Vagina (tissue), 2 donors: Measurements from ENCODE around the gene RBPJL. TPM values are rescaled to one million over a fixed set of nuclear protein-coding genes. Genes with fewer than 3 reads are reported as not detected.

Experiments used
- DNase-seq, 2 donors: peaks; one replicate each; pipeline ENCODE4 v3.0.0-alpha.2; 2017; ENCODE audit errors: extremely low spot score in 2 of 2
- H3K27ac ChIP-seq: fragments of 200-600 bp; sonication (generic); one replicate; pipeline ENCODE4 v1.5.1; 2019
- H3K27me3 ChIP-seq: fragments of 200-600 bp; sonication (generic); one replicate; pipeline ENCODE4 v1.5.1; 2019
- H3K36me3 ChIP-seq, 2 donors: fragments of 200-600 bp; sonication (generic); one replicate each; pipeline ENCODE4 v1.5.1; 2017 to 2019
- H3K4me1 ChIP-seq: fragments of 200-600 bp; sonication (generic); one replicate; pipeline ENCODE4 v1.5.1; 2019
- H3K4me3 ChIP-seq, 2 donors: fragments of 200-600 bp; sonication (generic); 1 replicate in 1 of 2; 2 replicates in 1 of 2; pipeline ENCODE4 v1.5.1; 2016 to 2019
- H3K9me3 ChIP-seq: fragments of 200-600 bp; sonication (generic); one replicate; pipeline ENCODE4 v1.5.1; 2019
- CTCF ChIP-seq, 3 experiments: fragments of 450-650 bp in 2 of 3; fragments of 200-600 bp in 1 of 3; sonication (generic) in 1 of 3; IDR thresholded peaks; one replicate each; pipeline ENCODE4 v1.5.1; 2017 to 2019; ENCODE audit warnings: antibody characterized with exemption in 3 of 3, mild to moderate bottlenecking in 2 of 3, moderate library complexity in 2 of 3
- POLR2A ChIP-seq, 2 donors: fragments of 450-650 bp; IDR thresholded peaks; one replicate each; pipeline ENCODE4 v1.6.1; 2017; ENCODE audit warnings: antibody characterized with exemption in 2 of 2, mild to moderate bottlenecking in 2 of 2, moderate library complexity in 2 of 2
- POLR2AphosphoS5 ChIP-seq, 2 donors: sonication (generic); formaldehyde crosslinking; IDR thresholded peaks; one replicate each; pipeline ENCODE4 v1.9.0; 2017; ENCODE audit warnings: antibody characterized with exemption in 2 of 2, mild to moderate bottlenecking in 2 of 2, low read depth in 1 of 2; ENCODE audit not compliant: insufficient read depth in 1 of 2
- intact Hi-C: fragments of 100-400 bp; cut with DNase I; formaldehyde crosslinking; loops from one replicate; pipeline ENCODE4 v1.15.1; 2023
- total RNA-seq: library from RNA; depleted of rRNA; stranded (reverse); fragments of >200 nt; gene quantifications from one replicate; pipeline ENCODE4 v1.2.3, GENCODE V29; 2016

Gene RBPJL
- total RNA-seq, 1 donor from 2014 or later, result not detected

- H3K9me3 ChIP-seq, result no peaks in the 10 kb centered on the region
- DNase-seq, result no peak
- no peak overlapping the region for H3K4me3 ChIP-seq
- no peaks in the 10 kb centered on the region for H3K27me3 ChIP-seq
- H3K27ac ChIP-seq, result no peak overlapping the region
- peaks cover 8% of the 10 kb centered on the region for H3K4me1 ChIP-seq
- no peaks in the 10 kb centered on the region for H3K36me3 ChIP-seq
- no peak for TF ChIP-seq POLR2A (IDR thresholded peaks at IDR 0.05)
- no peak for TF ChIP-seq CTCF (IDR thresholded peaks at IDR 0.05)
- TF ChIP-seq POLR2AphosphoS5 (IDR thresholded peaks at IDR 0.05; ENCODE audit: insufficient read depth in 1 of 2, low read depth in 1 of 2), result no peak
- intact Hi-C loops, result no loop called here
These were observed 14.4 kb downstream of the RBPJL start for GRCh38 chr20:45320948-45321595.

DNA sequence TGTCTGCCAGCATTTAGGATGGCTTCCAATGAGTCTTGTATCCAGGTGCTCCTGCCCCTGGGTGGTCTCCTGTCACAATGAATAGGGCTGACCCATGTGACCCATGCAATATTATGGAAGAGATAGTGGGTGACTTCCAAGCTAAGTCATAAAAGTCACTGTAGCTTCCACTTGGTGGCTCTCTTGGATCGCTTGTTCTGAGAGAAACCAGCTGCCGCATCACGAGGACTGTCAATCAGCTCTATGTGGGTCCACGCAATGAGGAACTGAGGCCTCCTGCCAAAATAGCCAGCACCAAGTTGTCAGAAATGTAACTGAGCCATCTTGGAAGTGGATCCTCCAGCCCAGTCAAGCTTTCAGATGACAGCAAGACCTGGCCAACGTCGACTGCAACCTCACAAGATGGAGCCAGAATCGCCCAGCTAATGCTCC, 16.3 kb downstream of the RBPJL start:
- Histone ChIP-seq H3K9me3 (no peaks in the 10 kb centered on the region), H3K4me3 (no peak overlapping the region), H3K4me1 (peaks cover 8% of the 10 kb centered on the region), H3K27ac (no peak overlapping the region), H3K27me3 (no peaks in the 10 kb centered on the region), H3K36me3 (peaks cover 0 to 11% of the 10 kb centered on the region in 2 donors)
- TF ChIP-seq CTCF (IDR thresholded peaks at IDR 0.05), result peak in 2 of 3 experiments; percentile 12 to 19
- no peak for TF ChIP-seq POLR2AphosphoS5 (IDR thresholded peaks at IDR 0.05; ENCODE audit: insufficient read depth in 1 of 2, low read depth in 1 of 2)
- intact Hi-C loops, result no loop called here
- no peak for DNase-seq

GRCh38 chr20:45323731-45324130, 17.1 kb downstream of the RBPJL start:
- no peaks in the 10 kb centered on the region for H3K9me3 ChIP-seq
- H3K36me3 ChIP-seq, result peaks cover 0 to 19% of the 10 kb centered on the region in 2 donors
- no peak overlapping the region for H3K4me3 ChIP-seq
- intact Hi-C loops, result no loop called here
- no peak for TF ChIP-seq POLR2AphosphoS5 (IDR thresholded peaks at IDR 0.05; ENCODE audit: insufficient read depth in 1 of 2, low read depth in 1 of 2)
- TF ChIP-seq CTCF (IDR thresholded peaks at IDR 0.05), result no peak
- no peak for TF ChIP-seq POLR2A (IDR thresholded peaks at IDR 0.05)
- no peak for DNase-seq
- H3K27ac ChIP-seq, result no peak overlapping the region
- no peaks in the 10 kb centered on the region for H3K27me3 ChIP-seq
- H3K4me1 ChIP-seq, result peaks cover 8% of the 10 kb centered on the region

- Histone ChIP-seq H3K9me3 (no peaks in the 10 kb centered on the region), H3K36me3 (peaks cover 3 to 35% of the 10 kb centered on the region in 2 donors), H3K4me3 (no peak overlapping the region), H3K4me1 (no peaks in the 10 kb centered on the region), H3K27ac (no peak overlapping the region), H3K27me3 (no peaks in the 10 kb centered on the region)
- no peak for DNase-seq
- intact Hi-C loops, result no loop called here
- no peak for TF ChIP-seq POLR2A (IDR thresholded peaks at IDR 0.05)
- no peak for TF ChIP-seq POLR2AphosphoS5 (IDR thresholded peaks at IDR 0.05; ENCODE audit: insufficient read depth in 1 of 2, low read depth in 1 of 2)
- TF ChIP-seq CTCF (IDR thresholded peaks at IDR 0.05), result no peak
These were observed 18.7 kb downstream of the RBPJL start for GRCh38 chr20:45325371-45325770.

DNA sequence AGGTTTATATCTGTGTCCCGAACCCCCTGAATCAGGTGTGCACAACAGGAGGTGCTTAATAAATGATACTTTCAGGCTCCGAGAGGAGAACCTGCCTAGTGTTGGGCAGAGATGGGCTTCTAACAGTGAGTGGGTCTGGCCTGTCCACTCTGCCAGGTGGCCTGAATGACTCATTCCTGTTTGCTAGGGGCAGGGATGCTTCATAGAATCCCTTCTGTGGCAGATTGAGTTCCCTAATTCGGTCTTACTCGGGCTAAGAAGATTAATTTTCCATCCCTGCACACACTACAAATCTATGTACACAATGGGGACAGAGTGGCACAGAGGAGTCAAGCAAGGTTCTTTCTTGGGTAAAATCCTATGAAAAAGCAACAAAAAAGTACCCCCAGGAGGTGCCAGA, 21.8 kb downstream of the RBPJL start:
- DNase-seq, result no peak
- peaks cover 3 to 62% of the 10 kb centered on the region in 2 donors for H3K36me3 ChIP-seq
- no peak overlapping the region for H3K4me3 ChIP-seq
- no peaks in the 10 kb centered on the region for H3K4me1 ChIP-seq
- TF ChIP-seq POLR2AphosphoS5 (IDR thresholded peaks at IDR 0.05; ENCODE audit: insufficient read depth in 1 of 2, low read depth in 1 of 2) (no peak), POLR2A (IDR thresholded peaks at IDR 0.05) (no peak), CTCF (IDR thresholded peaks at IDR 0.05) (no peak)
- H3K27me3 ChIP-seq, result no peaks in the 10 kb centered on the region
- H3K9me3 ChIP-seq, result no peaks in the 10 kb centered on the region
- H3K27ac ChIP-seq, result no peak overlapping the region
- intact Hi-C loops, result no loop called here
